Activated T-cell treated with anti-CD3 and anti-CD28 coated beads, Interleukin-2, amount 50 U/mL, for 4 hours (primary cell): ENCODE results near the gene ZMIZ1. TPM values are rescaled to one million over a fixed set of nuclear protein-coding genes. Genes with fewer than 3 reads are reported as not detected.

ENCODE experiments used
- ATAC-seq, 2 donors: fragments of 200-7000 bp; cut with Tn5 transposase; one replicate each; pipeline ENCODE4 v1.10.0; 2021
- DNase-seq: peaks from one replicate; pipeline ENCODE4 v3.0.0-alpha.2; 2020
- H3K27me3 Mint-ChIP-seq: one replicate; pipeline ENCODE4 v1.8.0; 2021; ENCODE audit warnings: low read depth, mixed read lengths
- H3K36me3 Mint-ChIP-seq: one replicate; pipeline ENCODE4 v1.8.0; 2022; ENCODE audit warnings: mixed read lengths; ENCODE audit not compliant: insufficient read depth
- H3K4me1 Mint-ChIP-seq: one replicate; pipeline ENCODE4 v1.8.0; 2021; ENCODE audit warnings: low read depth, mixed read lengths
- H3K4me3 Mint-ChIP-seq: one replicate; pipeline ENCODE4 v1.8.0; 2021; ENCODE audit warnings: mild to moderate bottlenecking, moderate library complexity, mixed read lengths
- H3K9me3 Mint-ChIP-seq: one replicate; pipeline ENCODE4 v1.8.0; 2021; ENCODE audit warnings: mixed read lengths
- total RNA-seq, 3 donors: library from RNA; stranded (reverse); gene quantifications; one replicate each; pipeline ENCODE4 v1.2.1, GENCODE V29; 2021

The ZMIZ1 gene
- total RNA-seq, 3 donors from 2014 or later, result 17.7 to 21.0 (median 18.0) TPM

DNA sequence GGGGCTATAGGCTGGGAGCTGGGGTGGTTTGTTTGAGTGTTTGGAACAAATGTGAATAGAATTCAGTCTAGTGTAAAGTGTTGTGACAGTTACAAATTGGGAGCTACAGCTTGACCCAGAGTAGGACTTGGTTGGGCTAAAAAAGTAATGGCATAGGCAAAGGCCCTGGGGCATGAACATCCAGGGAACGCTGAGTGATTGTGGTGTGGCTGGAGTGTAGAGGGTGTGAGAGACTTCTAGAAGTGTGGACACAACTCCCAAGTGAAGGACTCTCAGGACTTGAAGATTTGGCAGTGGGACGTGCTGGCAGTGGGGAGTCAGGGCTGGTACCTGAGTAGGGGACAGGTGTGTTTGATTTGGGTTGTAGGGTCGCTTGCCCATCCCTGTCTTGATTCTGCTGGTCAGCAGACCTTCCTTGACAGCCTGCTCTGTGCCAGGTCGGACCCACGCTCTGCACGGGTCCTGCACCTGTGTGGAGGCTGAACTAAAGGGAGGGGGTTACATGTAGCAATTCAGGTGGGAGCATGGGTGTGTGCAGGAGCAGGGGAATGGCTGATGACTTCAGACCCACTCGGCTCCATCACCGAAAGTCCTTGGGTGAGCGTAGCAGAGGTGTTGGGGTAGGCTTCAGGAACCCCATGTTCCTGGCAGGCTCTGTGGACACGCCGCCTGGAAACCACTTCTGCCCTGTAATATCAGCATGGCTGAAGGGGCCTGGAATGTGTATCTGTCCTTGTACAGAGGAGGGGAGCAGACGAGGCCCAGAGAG is 43.3 kb downstream of the ZMIZ1 start:
- H3K36me3 Mint-ChIP-seq, result no peaks in the 10 kb centered on the region
- peaks cover 47% of the 10 kb centered on the region for H3K4me1 Mint-ChIP-seq
- DNase-seq (no peak), ATAC-seq (no peak)
- H3K4me3 Mint-ChIP-seq, result no peak overlapping the region
- H3K9me3 Mint-ChIP-seq, result no peaks in the 10 kb centered on the region
- H3K27me3 Mint-ChIP-seq, result no peaks in the 10 kb centered on the region

DNA sequence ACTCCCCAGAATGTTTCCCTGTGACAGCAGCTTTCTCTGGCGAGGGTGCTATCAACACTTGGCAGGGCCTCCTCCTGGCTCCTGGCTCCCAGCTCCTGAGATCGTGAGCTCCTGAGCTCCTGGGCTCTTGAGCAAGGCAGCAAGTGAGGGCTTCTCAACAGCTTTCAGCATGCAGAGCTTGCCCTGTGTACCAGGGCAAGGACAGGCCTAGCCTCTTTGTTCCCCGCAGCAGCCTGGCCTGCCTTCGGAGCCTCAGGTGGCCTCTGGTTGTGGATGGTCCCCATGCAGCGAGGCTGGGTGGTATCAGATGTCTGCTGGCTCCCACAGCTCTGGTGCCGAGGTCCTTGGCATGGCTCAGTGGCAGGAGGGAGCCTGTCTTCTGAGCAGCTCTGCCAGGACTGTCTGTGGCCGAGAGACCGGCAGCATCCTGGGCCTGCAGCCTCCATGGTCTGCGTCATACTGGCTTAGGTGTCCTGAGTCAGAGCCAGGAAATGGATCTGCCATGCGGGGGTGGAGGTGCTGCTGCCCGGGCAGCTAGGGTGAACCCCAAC is 44.2 kb downstream of the ZMIZ1 start:
- Mint-ChIP-seq H3K4me1 (peaks cover 47% of the 10 kb centered on the region), H3K9me3 (no peaks in the 10 kb centered on the region), H3K27me3 (no peaks in the 10 kb centered on the region), H3K4me3 (no peak overlapping the region), H3K36me3 (no peaks in the 10 kb centered on the region)
- no peak for ATAC-seq
- no peak for DNase-seq

DNA sequence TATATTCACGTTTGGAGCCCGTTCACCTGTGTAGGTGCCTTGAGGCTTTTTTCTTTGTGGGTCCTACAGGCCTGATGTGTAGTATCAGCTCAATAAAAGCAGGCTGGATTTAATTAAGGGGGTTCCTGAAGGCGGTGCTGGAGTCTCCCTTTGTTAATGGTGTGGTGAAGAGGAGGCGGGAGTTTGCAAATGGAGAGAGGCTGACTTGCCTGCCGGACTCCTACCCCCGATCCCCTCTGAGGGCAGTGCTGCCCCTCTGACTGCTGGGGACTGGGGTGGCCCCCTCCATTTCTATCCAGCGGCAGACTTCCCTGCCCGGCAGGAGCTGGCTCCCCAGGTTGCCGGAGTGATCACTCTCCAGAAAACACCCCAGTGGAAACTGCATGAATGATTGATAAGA is 45.1 kb downstream of the ZMIZ1 start:
- Mint-ChIP-seq H3K4me3 (no peak overlapping the region), H3K27me3 (no peaks in the 10 kb centered on the region), H3K36me3 (no peaks in the 10 kb centered on the region), H3K9me3 (no peaks in the 10 kb centered on the region), H3K4me1 (peaks cover 47% of the 10 kb centered on the region)
- DNase-seq, result no peak
- ATAC-seq, result no peak

DNA sequence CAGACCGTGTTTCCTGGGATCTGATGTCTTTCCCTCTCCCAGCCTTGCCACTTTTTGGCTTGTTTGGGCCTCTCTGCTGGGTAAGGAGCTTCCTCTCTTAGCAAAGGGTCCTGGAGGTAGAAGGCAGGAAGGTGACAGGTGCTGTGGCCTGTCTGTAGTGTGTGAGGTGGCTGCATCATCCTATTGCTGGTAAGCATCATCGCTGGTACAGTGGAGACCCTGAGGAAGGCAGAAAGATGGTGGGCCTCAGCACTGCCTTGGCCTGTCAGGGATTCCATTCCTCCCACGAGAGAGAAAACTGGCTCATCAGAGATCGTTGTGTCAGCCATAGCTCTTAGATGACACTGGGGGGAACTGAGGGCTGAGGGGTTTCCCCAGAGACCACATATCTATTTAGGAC is 46.5 kb downstream of the ZMIZ1 start:
- Mint-ChIP-seq H3K9me3 (no peaks in the 10 kb centered on the region), H3K4me1 (peaks cover 44% of the 10 kb centered on the region), H3K27me3 (no peaks in the 10 kb centered on the region), H3K4me3 (no peak overlapping the region), H3K36me3 (peaks cover 5% of the 10 kb centered on the region)
- ATAC-seq (peak in 1 of 2 donors; percentile 25), DNase-seq (no peak)

DNA sequence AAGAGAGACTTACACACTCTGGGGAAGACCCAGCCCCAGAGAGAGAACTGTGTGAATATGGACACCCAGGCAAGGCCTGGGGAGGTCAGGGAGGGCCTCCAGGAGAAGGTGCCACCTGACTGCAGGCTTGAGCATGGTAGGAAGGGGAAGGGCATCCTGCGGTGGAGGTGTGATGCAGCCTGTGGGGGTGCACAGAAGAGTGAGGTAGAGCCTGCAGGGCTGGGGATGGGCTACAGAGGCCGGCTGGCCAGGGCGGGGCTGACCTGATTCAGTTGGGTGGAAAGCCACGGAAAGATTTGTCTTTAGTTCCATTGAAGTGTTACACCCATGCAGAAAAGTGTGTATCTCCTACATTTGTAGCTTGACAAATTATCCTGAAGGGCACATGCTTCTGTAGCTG is 47.6 kb downstream of the ZMIZ1 start:
- ATAC-seq, result no peak
- peaks cover 13% of the 10 kb centered on the region for H3K36me3 Mint-ChIP-seq
- no peak for DNase-seq
- peaks cover 44% of the 10 kb centered on the region for H3K4me1 Mint-ChIP-seq
- H3K4me3 Mint-ChIP-seq, result no peak overlapping the region
- H3K9me3 Mint-ChIP-seq, result no peaks in the 10 kb centered on the region
- no peaks in the 10 kb centered on the region for H3K27me3 Mint-ChIP-seq

DNA sequence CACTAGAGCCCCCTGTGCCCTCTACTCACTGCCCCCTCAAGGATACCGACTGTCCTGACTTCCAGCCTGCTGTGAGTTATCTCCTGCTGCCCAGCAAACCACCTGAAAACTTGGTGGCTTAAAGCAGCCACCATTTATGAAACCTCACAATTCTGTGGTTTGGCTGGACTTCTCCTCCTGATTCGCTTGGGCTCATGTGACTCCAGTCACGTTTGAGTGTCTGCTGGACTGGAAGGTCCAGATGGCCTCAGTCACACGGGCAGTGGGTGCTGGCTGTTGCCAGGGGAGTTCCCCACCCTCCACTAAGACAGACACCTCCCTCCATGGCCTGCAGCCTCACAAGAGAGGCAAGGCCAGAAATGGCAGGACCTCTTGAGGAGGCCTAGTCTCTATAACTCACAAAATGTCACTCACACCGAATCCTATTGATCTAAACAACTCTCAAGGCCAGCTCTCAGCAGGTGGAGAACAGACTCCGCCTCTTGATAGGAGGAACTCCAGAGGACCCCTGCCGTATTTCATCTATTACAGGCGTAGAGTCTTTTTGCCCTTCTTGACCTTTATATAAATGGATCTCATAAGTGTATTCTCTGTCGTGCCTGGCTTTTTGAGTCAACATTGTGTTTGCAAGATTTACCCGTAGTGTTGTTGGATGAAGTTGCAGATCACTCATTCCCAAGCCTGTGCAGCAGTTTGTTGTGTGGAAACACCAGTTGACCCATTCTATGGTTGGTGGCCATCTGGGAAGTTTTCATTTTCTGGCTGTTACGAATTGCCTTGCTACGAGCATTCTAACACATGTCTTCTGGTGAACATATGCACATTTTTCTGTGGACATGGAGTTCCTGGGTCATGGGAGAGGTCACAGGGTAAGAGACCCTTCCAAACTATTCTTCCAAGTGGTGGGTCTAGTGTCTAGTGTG is 48.3 kb downstream of the ZMIZ1 start:
- H3K36me3 Mint-ChIP-seq, result peaks cover 14% of the 10 kb centered on the region
- H3K4me1 Mint-ChIP-seq, result peaks cover 39% of the 10 kb centered on the region
- H3K4me3 Mint-ChIP-seq, result no peak overlapping the region
- no peak for DNase-seq
- H3K9me3 Mint-ChIP-seq, result no peaks in the 10 kb centered on the region
- no peak for ATAC-seq
- H3K27me3 Mint-ChIP-seq, result no peaks in the 10 kb centered on the region

DNA sequence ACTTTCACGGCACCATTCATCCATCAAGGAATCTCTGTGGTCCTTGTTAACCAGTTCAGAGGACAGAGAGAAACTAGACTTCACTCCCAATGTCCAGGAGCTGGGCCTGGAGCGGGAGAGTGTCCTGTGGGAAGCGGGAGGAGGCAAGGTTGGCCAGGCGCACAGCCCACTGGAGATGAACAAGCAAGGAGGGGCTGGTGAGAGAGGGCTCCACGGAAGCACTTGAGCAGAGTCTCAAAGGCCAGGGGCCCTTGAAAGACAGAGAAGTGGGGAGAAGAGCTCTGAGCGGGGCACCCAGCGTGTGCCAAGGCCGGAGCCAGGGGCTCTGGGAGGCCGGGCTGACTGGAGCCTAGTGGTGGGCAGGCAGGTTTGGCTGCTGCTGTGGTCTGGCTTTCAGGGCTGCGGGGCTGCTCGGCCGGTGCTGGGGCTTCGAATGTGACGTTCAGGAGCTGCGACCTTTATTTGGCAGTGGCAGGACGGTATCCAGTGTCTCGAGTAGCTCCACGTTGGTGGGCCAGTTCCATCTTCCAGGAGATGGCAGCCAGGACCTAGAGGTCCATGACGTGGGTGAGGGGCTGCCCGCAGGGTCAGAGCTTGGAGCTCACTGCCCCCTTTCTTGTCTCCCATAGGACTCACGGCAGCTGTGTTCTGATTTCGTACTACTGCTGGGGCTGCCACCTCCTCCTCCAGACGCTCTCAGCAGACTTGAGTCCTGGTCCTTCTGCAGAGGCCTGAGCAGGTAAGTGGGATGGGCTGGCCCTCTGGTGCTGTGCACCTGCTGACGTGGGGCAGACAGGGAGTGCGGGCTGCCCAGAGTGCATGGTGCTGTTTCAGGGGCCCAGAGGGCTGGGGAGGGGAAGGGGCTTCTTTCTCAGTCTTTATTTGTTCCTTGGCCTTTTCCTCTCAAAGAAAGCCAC is 49.8 kb downstream of the ZMIZ1 start:
- Mint-ChIP-seq H3K27me3 (no peaks in the 10 kb centered on the region), H3K9me3 (no peaks in the 10 kb centered on the region), H3K36me3 (peaks cover 16% of the 10 kb centered on the region), H3K4me1 (peaks cover 30% of the 10 kb centered on the region), H3K4me3 (no peak overlapping the region)
- ATAC-seq, result no peak
- DNase-seq, result no peak

DNA sequence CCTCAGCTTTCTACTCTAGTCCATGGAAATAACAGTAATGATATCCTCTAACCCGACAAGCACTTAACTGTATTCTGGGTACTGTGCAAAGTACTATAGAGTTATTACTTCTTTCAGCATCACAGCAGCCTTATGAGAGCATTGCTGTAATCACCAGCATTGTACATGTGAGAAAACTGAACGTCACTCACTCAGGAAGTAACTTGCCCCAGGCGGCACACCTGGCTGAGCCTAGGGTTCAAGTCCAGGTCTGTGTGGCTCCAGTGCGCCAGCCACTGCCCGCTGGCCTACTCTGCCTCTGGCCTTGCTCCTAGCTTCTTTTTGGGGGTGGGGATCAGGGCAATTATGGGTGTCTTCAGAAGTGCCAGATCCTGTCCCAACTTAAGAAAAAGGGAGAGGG is 50.5 kb downstream of the ZMIZ1 start:
- H3K4me1 Mint-ChIP-seq, result peaks cover 23% of the 10 kb centered on the region
- no peak for ATAC-seq
- DNase-seq, result no peak
- H3K4me3 Mint-ChIP-seq, result no peak overlapping the region
- no peaks in the 10 kb centered on the region for H3K9me3 Mint-ChIP-seq
- peaks cover 16% of the 10 kb centered on the region for H3K36me3 Mint-ChIP-seq
- H3K27me3 Mint-ChIP-seq, result no peaks in the 10 kb centered on the region

DNA sequence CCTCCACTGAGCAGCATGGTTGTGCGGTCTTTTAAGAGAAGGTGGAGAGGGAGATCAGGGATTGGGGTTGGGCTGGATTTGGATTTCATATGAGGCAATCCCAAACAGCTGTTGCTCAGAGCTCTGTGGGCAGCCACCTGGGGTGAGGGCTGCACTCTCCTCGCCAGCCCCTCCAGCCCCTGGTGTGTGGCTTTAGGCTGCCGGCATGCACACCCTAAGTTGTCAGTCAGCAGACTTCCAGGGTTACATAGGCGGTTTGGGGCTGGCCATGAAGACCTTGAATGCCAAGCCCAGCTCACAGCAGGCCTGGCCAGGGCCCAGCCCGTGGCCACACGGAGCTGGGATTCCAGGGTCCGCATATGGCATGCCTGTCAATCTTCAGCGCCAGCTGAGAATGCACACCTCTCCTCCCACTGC is 54.8 kb downstream of the ZMIZ1 start:
- Mint-ChIP-seq H3K27me3 (no peaks in the 10 kb centered on the region), H3K4me3 (no peak overlapping the region), H3K36me3 (peaks cover 16% of the 10 kb centered on the region), H3K4me1 (peaks cover 5% of the 10 kb centered on the region), H3K9me3 (no peaks in the 10 kb centered on the region)
- ATAC-seq (no peak), DNase-seq (no peak)

DNA sequence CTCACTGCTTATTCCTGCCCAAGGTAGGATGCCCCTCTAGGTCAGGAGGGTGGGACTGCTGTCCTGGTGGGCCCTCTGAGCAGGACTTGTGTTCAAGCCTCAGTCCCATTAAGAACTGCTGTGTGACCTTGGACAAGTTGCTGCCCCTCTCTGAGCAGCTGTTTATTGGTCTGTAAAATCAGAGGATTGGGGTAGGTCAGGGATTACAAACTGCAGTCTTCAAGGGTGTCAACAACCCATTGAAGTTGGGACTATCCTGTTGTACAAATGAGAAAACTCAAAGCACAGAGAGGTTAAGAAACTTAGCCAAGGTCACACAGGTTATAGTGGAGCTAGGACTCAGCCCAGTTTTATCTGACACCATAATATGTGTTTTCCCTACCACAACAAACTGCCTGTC is 55.3 kb downstream of the ZMIZ1 start:
- Mint-ChIP-seq H3K4me1 (peaks cover 10% of the 10 kb centered on the region), H3K36me3 (peaks cover 16% of the 10 kb centered on the region), H3K4me3 (no peak overlapping the region), H3K27me3 (no peaks in the 10 kb centered on the region), H3K9me3 (no peaks in the 10 kb centered on the region)
- DNase-seq, result no peak
- ATAC-seq, result no peak

DNA sequence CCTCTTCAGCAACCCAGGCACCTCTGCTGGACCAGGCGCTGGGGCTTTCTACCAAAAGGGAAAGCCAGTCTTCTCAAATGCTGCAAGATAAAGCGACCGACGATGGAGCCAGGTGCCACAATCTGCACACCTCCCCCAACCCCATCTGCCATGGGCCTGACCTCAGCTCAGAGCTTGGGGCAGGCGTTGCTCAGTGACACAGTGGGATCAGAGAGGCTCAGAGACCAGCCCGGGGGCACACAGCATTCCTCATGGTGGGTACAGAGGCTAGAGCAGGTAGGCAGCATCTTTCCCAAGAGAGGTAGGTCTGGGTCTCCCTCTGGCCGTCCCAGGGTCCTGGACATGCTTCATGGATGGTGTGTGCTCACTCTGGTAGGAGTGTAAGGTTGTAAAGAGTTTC is 56.3 kb downstream of the ZMIZ1 start:
- ATAC-seq, result no peak
- Mint-ChIP-seq H3K4me1 (peaks cover 10% of the 10 kb centered on the region), H3K9me3 (no peaks in the 10 kb centered on the region), H3K4me3 (no peak overlapping the region), H3K27me3 (no peaks in the 10 kb centered on the region), H3K36me3 (peaks cover 12% of the 10 kb centered on the region)
- no peak for DNase-seq

DNA sequence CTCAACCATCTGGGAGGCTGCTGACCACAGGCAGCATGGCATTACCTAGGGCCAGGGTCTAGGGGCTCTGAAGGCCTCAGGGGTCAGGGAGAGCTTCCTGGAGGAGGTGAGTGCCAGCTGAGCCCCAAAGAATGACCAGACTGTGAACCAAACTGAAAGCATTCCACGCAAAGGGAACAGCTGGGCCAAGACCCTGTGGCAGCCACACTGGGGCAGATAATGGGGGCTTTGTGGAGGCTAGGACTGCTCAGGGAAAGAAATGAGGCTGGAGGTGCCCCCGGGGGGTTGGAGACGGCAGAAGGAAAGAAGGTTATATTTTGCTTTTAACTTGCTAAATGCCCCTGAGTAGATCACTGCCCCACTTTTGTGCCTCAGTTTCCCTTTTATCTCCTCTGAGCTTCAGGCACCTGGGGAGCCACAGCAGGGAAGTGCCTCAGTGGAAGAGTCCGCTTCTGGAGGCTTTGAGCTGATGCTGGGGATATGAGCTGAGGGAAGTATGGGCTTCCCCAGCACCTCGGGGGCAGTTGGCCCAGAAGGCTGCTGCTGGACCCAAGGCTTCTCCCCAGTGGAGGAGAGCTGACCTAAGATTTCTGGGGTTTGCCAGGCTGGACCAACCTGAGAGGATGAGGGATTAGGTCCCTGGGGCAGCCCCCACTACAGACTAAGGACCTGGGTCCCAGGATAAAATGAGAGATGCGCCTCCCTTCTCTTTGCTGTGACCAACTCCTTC is 57.8 kb downstream of the ZMIZ1 start:
- no peaks in the 10 kb centered on the region for H3K9me3 Mint-ChIP-seq
- peaks cover 10% of the 10 kb centered on the region for H3K4me1 Mint-ChIP-seq
- H3K36me3 Mint-ChIP-seq, result peaks cover 3% of the 10 kb centered on the region
- ATAC-seq (no peak), DNase-seq (no peak)
- H3K27me3 Mint-ChIP-seq, result no peaks in the 10 kb centered on the region
- no peak overlapping the region for H3K4me3 Mint-ChIP-seq

DNA sequence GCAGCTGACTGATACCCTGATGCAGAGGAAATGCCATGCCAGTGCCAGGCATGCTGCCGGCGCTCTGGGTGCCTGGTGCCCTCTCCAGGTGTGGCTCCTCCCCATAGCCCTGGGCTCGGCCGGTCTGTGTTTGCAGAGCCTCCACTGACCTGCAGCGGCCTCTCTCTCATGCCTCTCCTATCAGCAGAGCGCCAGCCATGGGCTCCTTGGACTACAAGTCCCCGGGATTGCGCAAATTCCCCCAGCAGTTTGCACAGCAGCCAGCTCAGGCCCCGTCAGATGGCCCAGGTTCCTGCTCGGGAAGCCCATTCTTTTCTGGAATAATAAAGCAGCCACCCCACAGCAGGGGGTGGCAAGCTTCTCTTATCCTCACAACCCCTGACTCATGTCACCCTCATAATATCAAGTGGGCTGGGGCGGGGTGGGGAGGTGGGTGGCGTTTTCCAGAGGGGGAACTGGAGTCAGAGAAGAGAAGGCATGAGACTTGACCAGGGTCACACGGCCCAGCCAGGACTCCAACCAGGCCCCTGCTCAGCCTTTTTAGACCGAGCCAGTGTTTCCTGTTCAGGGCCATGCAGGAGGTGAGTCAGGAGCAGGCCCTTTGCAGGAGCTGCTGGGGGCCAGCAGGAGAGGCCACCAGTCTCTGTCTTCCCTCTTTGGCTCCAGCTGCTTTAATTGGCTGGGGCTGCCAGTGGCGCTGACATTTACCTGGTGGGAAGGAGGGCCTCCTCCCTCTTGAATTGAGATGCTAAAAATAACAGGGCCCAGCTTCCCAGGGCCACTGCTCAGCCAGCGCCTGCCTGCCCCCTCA is 58.6 kb downstream of the ZMIZ1 start:
- ATAC-seq, result no peak

More for the DNA sequence above, 58.6 kb downstream of the ZMIZ1 start:
- Mint-ChIP-seq H3K36me3 (peaks cover 2% of the 10 kb centered on the region), H3K27me3 (no peaks in the 10 kb centered on the region), H3K4me3 (no peak overlapping the region), H3K4me1 (peaks cover 13% of the 10 kb centered on the region), H3K9me3 (no peaks in the 10 kb centered on the region)
- no peak for DNase-seq
